Activated T-cell treated with anti-CD3 and anti-CD28 coated beads, Interleukin-2, amount 50 U/mL, for 72 hours (primary cell): Measurements from ENCODE around the gene KLF7. TPM values are rescaled to one million over a fixed set of nuclear protein-coding genes. Genes with fewer than 3 reads are reported as not detected.
"Not testable (repeated sequence)": the region's sequence is repeated elsewhere in the genome, so short reads cannot be mapped to it uniquely, and the experiment has no call there.

Source experiments
- ATAC-seq, 2 donors: fragments of 150-1000 bp; cut with Tn5 transposase; replicated peaks in 1 of 2; 2 replicates each; pipeline ENCODE4 v1.10.0; 2021; ENCODE audit warnings: moderate library complexity in 2 of 2, mild to moderate bottlenecking in 1 of 2
- DNase-seq, 2 donors: peaks; one replicate each; pipeline ENCODE4 v3.0.0; 2021 to 2022; ENCODE audit warnings: mixed read lengths in 1 of 2
- H3K27ac Mint-ChIP-seq: one replicate; pipeline ENCODE4 v1.8.0; 2022; ENCODE audit warnings: mild to moderate bottlenecking, moderate library complexity, mixed read lengths
- H3K27me3 Mint-ChIP-seq: one replicate; pipeline ENCODE4 v1.8.0; 2022; ENCODE audit warnings: low read depth, mixed read lengths
- H3K36me3 Mint-ChIP-seq, 2 donors: one replicate each; pipeline ENCODE4 v1.8.0; 2022; ENCODE audit warnings: mixed read lengths in 2 of 2, mild to moderate bottlenecking in 1 of 2; ENCODE audit not compliant: insufficient read depth in 2 of 2
- H3K4me1 Mint-ChIP-seq: one replicate; pipeline ENCODE4 v1.8.0; 2022; ENCODE audit warnings: low read depth, mixed read lengths
- H3K4me3 Mint-ChIP-seq, 2 donors: one replicate each; pipeline ENCODE4 v1.8.0; 2022; ENCODE audit warnings: mild to moderate bottlenecking in 2 of 2, mixed read lengths in 2 of 2, moderate library complexity in 2 of 2
- H3K9me3 Mint-ChIP-seq, 2 donors: one replicate each; pipeline ENCODE4 v1.8.0; 2022; ENCODE audit warnings: mixed read lengths in 2 of 2
- total RNA-seq, 2 donors: library from RNA; stranded (reverse); gene quantifications; one replicate each; pipeline ENCODE4 v1.2.3, GENCODE V29; 2022

KLF7 gene
- total RNA-seq, 2 donors from 2014 or later, result 31.2 to 43.4 TPM

DNA sequence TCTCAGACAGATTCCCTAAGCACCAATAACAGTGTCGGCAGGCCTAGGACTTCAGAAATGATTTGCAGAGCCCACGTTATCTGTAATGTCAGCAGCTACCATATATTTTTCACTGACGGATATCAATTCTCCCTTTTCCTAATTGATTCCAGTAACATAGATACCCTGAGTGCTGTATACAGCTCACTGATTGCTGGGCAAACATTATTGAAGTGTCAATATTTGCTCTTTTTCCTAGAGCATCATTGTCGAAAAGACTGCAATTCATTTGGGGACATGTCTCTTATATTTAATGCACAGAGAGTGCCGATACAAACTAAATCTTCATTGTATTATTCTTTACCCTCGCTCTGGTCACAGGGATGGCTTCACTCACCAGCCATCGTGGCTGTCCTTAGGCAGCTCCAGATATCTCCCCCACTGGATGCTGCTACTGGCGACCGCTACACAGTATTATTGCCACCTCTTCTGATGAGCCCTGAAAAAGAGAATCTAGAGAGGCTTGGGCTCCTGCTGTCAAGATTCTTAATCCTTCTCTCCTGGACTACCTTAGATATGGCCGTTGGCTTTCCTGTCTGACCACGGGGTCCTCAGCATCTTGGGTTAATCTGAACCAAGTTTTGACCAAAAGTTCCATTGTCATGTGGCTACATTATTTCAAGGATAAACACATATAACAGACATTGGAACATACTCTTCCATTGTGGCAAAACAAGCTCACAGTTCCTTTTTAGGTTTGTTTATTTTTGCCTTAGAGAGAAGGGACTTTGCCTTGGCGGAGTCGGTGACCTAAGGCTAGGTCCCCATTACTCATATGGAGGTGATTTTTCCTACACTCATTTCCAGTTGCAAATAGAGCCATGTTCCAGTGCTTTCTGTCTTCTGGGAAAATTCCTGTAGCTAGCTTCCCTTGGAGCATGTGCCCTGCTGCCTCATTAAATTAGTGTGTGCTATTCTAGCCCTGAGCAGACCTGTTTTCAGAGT is 121.1 kb downstream of the KLF7 start:
- ATAC-seq, result no peak
- Mint-ChIP-seq H3K27me3 (peaks cover 5% of the 10 kb centered on the region), H3K4me1 (peaks cover 8% of the 10 kb centered on the region), H3K4me3 (no peak overlapping the region), H3K9me3 (no peaks in the 10 kb centered on the region), H3K27ac (no peak overlapping the region), H3K36me3 (no peaks in the 10 kb centered on the region)
- DNase-seq, result no peak

DNA sequence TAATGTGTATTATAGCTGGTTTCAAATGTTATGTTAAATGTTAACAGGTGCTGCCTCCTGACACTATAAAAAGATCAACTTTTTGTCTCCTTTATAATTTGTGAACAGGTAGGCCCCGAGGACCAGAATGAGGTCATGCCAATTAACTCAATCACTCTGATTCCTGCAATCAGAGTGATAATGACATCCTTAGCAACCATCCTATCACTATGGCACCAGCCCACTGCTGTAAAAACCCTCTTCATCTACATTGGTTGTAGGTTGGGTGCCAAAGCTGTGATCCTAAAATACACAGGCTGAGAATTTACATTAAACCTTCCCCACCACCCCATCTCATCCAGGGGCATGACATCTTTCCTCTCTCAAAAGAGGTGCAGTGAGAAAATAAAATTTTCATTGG is 122.9 kb downstream of the KLF7 start:
- no peak overlapping the region for H3K4me3 Mint-ChIP-seq
- no peak for ATAC-seq
- H3K36me3 Mint-ChIP-seq, result no peaks in the 10 kb centered on the region
- peaks cover 8% of the 10 kb centered on the region for H3K4me1 Mint-ChIP-seq
- H3K9me3 Mint-ChIP-seq, result no peaks in the 10 kb centered on the region
- no peak for DNase-seq
- H3K27ac Mint-ChIP-seq, result no peak overlapping the region
- peaks cover 5% of the 10 kb centered on the region for H3K27me3 Mint-ChIP-seq

- ATAC-seq, result no peak
- Mint-ChIP-seq H3K4me3 (no peak overlapping the region), H3K9me3 (no peaks in the 10 kb centered on the region), H3K36me3 (no peaks in the 10 kb centered on the region), H3K27me3 (peaks cover 5% of the 10 kb centered on the region), H3K27ac (no peak overlapping the region), H3K4me1 (peaks cover 5% of the 10 kb centered on the region)
- DNase-seq, result no peak
These were observed 123.8 kb downstream of the KLF7 start for GRCh38 chr2:207041786-207042554.

DNA sequence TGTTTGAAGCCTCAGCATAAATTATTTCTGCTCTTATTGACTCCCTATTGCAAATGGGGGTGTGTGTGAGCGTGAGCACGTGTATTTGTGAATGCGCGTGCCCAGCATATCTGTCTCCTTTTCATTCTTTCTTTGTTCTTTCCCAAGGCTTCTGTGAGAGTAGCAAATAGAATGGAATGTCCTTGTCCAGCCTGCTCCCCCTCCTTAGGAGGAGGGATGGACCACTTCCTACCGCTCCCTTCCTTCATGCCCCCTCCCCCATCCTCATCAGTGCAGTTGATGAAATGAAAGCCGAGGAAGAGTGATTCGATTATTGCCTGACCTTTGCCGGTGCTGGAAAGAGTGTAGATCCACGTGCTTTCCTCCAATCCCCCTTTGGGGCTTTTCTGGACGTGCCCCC is 124.5 kb downstream of the KLF7 start:
- H3K27ac Mint-ChIP-seq, result no peak overlapping the region
- ATAC-seq, result no peak
- no peaks in the 10 kb centered on the region for H3K9me3 Mint-ChIP-seq
- peaks cover 5% of the 10 kb centered on the region for H3K27me3 Mint-ChIP-seq
- H3K4me3 Mint-ChIP-seq, result no peak overlapping the region
- H3K4me1 Mint-ChIP-seq, result no peaks in the 10 kb centered on the region
- DNase-seq, result no peak
- no peaks in the 10 kb centered on the region for H3K36me3 Mint-ChIP-seq

DNA sequence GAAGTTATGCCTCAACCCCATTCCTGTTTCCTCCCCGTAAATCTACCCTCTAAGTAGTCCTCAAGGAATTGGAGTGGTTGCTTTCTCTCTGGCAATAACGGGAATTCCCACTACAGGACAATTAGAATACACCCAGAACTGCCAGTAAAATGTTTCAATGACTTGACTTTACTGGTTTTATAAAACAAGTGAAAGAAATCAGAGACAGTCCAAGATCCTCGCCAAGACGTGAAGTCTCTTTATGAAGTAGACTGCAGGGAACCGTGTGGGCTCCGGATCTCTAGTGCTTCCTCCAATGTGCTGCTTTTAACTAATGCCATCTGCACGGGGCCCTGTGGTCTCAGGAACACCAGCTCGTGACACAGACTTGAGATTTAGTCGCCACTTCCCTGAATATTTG is 125.1 kb downstream of the KLF7 start:
- no peaks in the 10 kb centered on the region for H3K9me3 Mint-ChIP-seq
- no peak overlapping the region for H3K4me3 Mint-ChIP-seq
- H3K27ac Mint-ChIP-seq, result no peak overlapping the region
- ATAC-seq, result no peak
- no peaks in the 10 kb centered on the region for H3K36me3 Mint-ChIP-seq
- DNase-seq, result no peak
- H3K27me3 Mint-ChIP-seq, result peaks cover 5% of the 10 kb centered on the region
- no peaks in the 10 kb centered on the region for H3K4me1 Mint-ChIP-seq

- no peak overlapping the region for H3K27ac Mint-ChIP-seq
- ATAC-seq (no peak), DNase-seq (no peak)
- peaks cover 5% of the 10 kb centered on the region for H3K27me3 Mint-ChIP-seq
- H3K4me3 Mint-ChIP-seq, result no peak overlapping the region
- H3K4me1 Mint-ChIP-seq, result no peaks in the 10 kb centered on the region
- no peaks in the 10 kb centered on the region for H3K36me3 Mint-ChIP-seq
- H3K9me3 Mint-ChIP-seq, result no peaks in the 10 kb centered on the region
These were observed 126.5 kb downstream of the KLF7 start for GRCh38 chr2:207039225-207039624.

DNA sequence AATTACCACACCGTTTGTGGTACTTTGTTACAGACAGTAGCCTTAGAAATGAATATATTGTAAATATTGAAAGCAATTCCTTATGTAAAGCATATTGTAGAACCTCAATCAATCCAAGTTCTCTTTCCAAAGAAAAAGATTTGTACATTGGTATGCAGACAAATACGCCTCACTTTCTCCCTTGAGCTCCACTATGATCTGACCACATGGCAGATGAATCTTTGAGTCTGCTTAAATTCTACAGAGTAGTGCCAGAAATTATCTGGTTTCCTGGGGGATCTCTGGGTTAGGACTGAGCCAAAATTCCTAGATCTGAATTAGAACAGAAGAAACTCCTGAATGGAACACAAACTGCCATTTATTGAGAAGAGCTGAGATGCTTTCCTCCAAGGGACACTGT is 127.4 kb downstream of the KLF7 start:
- no peak for DNase-seq
- peaks cover 0 to 5% of the 10 kb centered on the region in 2 donors for H3K9me3 Mint-ChIP-seq
- H3K27ac Mint-ChIP-seq, result no peak overlapping the region
- no peaks in the 10 kb centered on the region for H3K4me1 Mint-ChIP-seq
- no peak for ATAC-seq
- no peak overlapping the region for H3K4me3 Mint-ChIP-seq
- peaks cover 5% of the 10 kb centered on the region for H3K27me3 Mint-ChIP-seq
- H3K36me3 Mint-ChIP-seq, result no peaks in the 10 kb centered on the region

GRCh38 chr2:207037896-207038295 is 127.9 kb downstream of the KLF7 start:
- H3K36me3 Mint-ChIP-seq, result peaks cover 0 to under 1% of the 10 kb centered on the region in 2 donors
- no peaks in the 10 kb centered on the region for H3K4me1 Mint-ChIP-seq
- no peak overlapping the region for H3K27ac Mint-ChIP-seq
- no peak overlapping the region for H3K4me3 Mint-ChIP-seq
- no peak for ATAC-seq
- peaks cover 5% of the 10 kb centered on the region for H3K27me3 Mint-ChIP-seq
- no peak for DNase-seq
- peaks cover 1 to 9% of the 10 kb centered on the region in 2 donors for H3K9me3 Mint-ChIP-seq

- not testable (repeated sequence) for H3K27ac Mint-ChIP-seq, H3K4me3 Mint-ChIP-seq, DNase-seq, ATAC-seq, H3K27me3 Mint-ChIP-seq, H3K4me1 Mint-ChIP-seq, H3K9me3 Mint-ChIP-seq, H3K36me3 Mint-ChIP-seq
These were observed 128.7 kb downstream of the KLF7 start for GRCh38 chr2:207037023-207037422.

DNA sequence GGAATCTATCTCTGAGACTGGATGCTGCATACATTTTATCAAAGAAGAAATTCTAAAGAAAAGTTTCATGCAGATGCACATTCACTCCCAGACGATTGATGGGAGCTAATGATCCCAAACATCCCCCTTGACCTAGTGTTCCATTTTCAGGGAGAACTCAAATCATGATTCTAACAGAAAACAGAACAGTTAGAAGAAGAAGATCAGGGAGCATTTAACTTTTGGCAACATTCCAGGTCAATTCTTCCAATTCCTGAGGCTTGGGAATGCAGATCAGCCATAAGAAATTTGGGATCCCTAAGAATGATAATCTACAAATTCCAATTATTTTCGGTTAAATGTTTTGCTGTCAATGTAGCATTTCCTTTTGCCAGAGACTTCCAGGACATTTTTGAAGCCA is 129.9 kb downstream of the KLF7 start:
- Mint-ChIP-seq H3K4me3 (no peak overlapping the region), H3K27me3 (peaks cover 5% of the 10 kb centered on the region), H3K27ac (no peak overlapping the region), H3K36me3 (peaks cover 0 to 1% of the 10 kb centered on the region in 2 donors), H3K9me3 (peaks cover 3 to 9% of the 10 kb centered on the region in 2 donors), H3K4me1 (no peaks in the 10 kb centered on the region)
- ATAC-seq (no peak), DNase-seq (no peak)

DNA sequence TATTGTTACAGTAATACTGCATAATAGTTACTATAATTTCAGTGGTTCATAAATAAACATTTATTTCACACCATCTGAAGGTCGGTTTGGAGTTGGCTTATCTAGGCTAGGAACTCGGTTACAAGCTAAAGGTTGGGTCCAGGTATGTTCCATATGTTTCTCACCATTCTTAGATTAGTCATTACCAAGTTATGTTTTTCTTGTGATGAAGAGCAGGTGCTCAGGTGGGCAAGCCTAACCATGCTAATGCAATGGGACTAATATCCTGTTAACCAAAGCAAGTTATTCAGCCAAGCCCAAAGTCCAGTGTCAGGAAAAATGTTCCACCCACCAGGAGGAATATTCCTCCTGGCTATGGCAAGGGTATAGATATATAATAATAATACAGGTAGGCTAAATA is 133.3 kb downstream of the KLF7 start:
- DNase-seq, result no peak
- peaks cover 0 to 1% of the 10 kb centered on the region in 2 donors for H3K36me3 Mint-ChIP-seq
- H3K4me1 Mint-ChIP-seq, result no peaks in the 10 kb centered on the region
- no peaks in the 10 kb centered on the region for H3K27me3 Mint-ChIP-seq
- no peak overlapping the region for H3K27ac Mint-ChIP-seq
- H3K9me3 Mint-ChIP-seq, result peaks cover 3 to 11% of the 10 kb centered on the region in 2 donors
- no peak overlapping the region for H3K4me3 Mint-ChIP-seq
- ATAC-seq, result no peak
